Cardiac ventricle fibroblast (primary cell): ENCODE results near the gene IL36A. TPM values are rescaled to one million over a fixed set of nuclear protein-coding genes. Genes with fewer than 3 reads are reported as not detected.

Source experiments
- total RNA-seq: library from RNA; depleted of rRNA; stranded (reverse); fragments of >200 nt; gene quantifications from 2 replicates; pipeline ENCODE4 v1.2.3, GENCODE V29; 2015

IL36A gene
- not detected in 2 replicates for total RNA-seq

GRCh38 chr2:113005030-113005509 lies at the start of gene IL36A:
TSS of gene IL36A (plus strand) at chr2:113005459. CDS start at chr2:113005872, 413 bp downstream.

GRCh38 chr2:112977559-112978056 lies 27.7 kb upstream of the IL36A start, which contains the start of gene IL36G:
TSS of gene IL36G (plus strand) at chr2:112978006. CDS start at chr2:112978639, 633 bp downstream.

GRCh38 chr2:113052396-113052917 lies 47.2 kb downstream of the IL36A start, which contains the start of gene IL36B:
TSS of gene IL36B (minus strand) at chr2:113052867.

Other genes starting within 250 kb of the IL36A start
- gene CKAP2L, start 240.8 kb upstream of the IL36A start, total RNA-seq = 0.81 and 1.9 TPM in 2 replicates
- 0.05 TPM in 1 of 2 replicates, not detected in the other for gene IL1A, start 221.0 kb upstream of the IL36A start, total RNA-seq
- gene IL1B, start 168.7 kb upstream of the IL36A start, total RNA-seq = 0.25 and 0.44 TPM in 2 replicates
- gene IL37, start 94.3 kb upstream of the IL36A start, total RNA-seq = not detected in 2 replicates
- not detected in 2 replicates for gene IL36G, start 27.5 kb upstream of the IL36A start, total RNA-seq
- not detected in 2 replicates for gene IL36B, start 47.4 kb downstream of the IL36A start, total RNA-seq
- gene IL36RN, start 53.7 kb downstream of the IL36A start, total RNA-seq = not detected in 2 replicates
- not detected in 2 replicates for gene IL1F10, start 62.5 kb downstream of the IL36A start, total RNA-seq
- not detected in 2 replicates for gene IL1RN, start 122.1 kb downstream of the IL36A start, total RNA-seq
- gene PSD4, start 168.5 kb downstream of the IL36A start, total RNA-seq = 0.69 and 1.4 TPM in 2 replicates